B cell (primary cell): ENCODE data around the gene HES7. TPM values are rescaled to one million over a fixed set of nuclear protein-coding genes. Genes with fewer than 3 reads are reported as not detected.

Experiments
- ATAC-seq: fragments of 200-7000 bp; cut with Tn5 transposase; one replicate; pipeline ENCODE4 v1.10.0; 2021; ENCODE audit warnings: low read depth, mild to moderate bottlenecking, moderate number of reproducible peaks, moderate library complexity
- CTCF ChIA-PET: fragments of 350-600 bp; sonication (Branson Sonifier 250); formaldehyde crosslinking; loops from one replicate; lab custom pipeline; 2021; ENCODE audit warnings: antibody characterized with exemption, inconsistent platforms; lab: Charles Lee
- POLR2A ChIA-PET: fragments of 350-600 bp; sonication (Branson Sonifier 250); formaldehyde crosslinking; loops from one replicate; lab custom pipeline; 2021; ENCODE audit warnings: antibody characterized with exemption; lab: Charles Lee
- DNase-seq: peaks from one replicate; pipeline ENCODE4 v3.0.0; 2013
- H2AFZ ChIP-seq: 2 replicates; pipeline ENCODE4 v1.6.1; 2012; ENCODE audit warnings: mild to moderate bottlenecking, low read depth, low read length; ENCODE audit not compliant: insufficient read depth, poor library complexity, severe bottlenecking
- H3K27ac ChIP-seq, 2 donors: 1 replicate in 1 of 2; 2 replicates in 1 of 2; pipeline ENCODE4 v1.5.1; 2012 to 2013; ENCODE audit warnings: low read length in 2 of 2, mild to moderate bottlenecking in 2 of 2, moderate library complexity in 1 of 2
- H3K27me3 ChIP-seq, 4 experiments: fragments of 200-600 bp in 1 of 4; sonication (generic) in 1 of 4; replicated peaks in 1 of 4; 1 replicate in 2 of 4; 2 replicates in 2 of 4; pipeline versions ENCODE4 v1.6.1 to v1.7.0; 2013 to 2016; ENCODE audit warnings: low read length in 3 of 4, mild to moderate bottlenecking in 2 of 4, mixed read lengths in 1 of 4, moderate library complexity in 1 of 4; ENCODE audit not compliant: insufficient read depth in 4 of 4, control insufficient read depth in 3 of 4; ENCODE audit errors: control extremely low read depth in 1 of 4
- H3K36me3 ChIP-seq, 2 experiments: replicated peaks in 1 of 2; 1 replicate in 1 of 2; 2 replicates in 1 of 2; pipeline versions ENCODE4 v1.6.1 to v1.7.1; 2013; ENCODE audit warnings: low read length in 1 of 2; ENCODE audit not compliant: insufficient read depth in 2 of 2, control insufficient read depth in 1 of 2; ENCODE audit errors: control extremely low read depth in 1 of 2, extremely low read depth in 1 of 2
- H3K4me1 ChIP-seq, 2 donors: fragments of 200-600 bp in 1 of 2; sonication (generic) in 1 of 2; 1 replicate in 1 of 2; 2 replicates in 1 of 2; pipeline versions ENCODE4 v1.5.1 to v1.6.1; 2013 to 2017; ENCODE audit warnings: low read length in 2 of 2; ENCODE audit not compliant: control insufficient read depth in 2 of 2, insufficient read depth in 2 of 2
- H3K4me2 ChIP-seq: replicated peaks from 2 replicates; pipeline ENCODE3; 2012; ENCODE audit warnings: mild to moderate bottlenecking, low read depth, low read length; ENCODE audit not compliant: poor library complexity, severe bottlenecking
- H3K4me3 ChIP-seq, 5 experiments: fragments of 200-600 bp in 1 of 5; sonication (generic) in 1 of 5; 1 replicate in 3 of 5; 2 replicates in 2 of 5; pipeline versions ENCODE4 v1.5.1 to v1.7.0; 2011 to 2016; ENCODE audit warnings: low read length in 4 of 5, mild to moderate bottlenecking in 4 of 5, low read depth in 2 of 5, control low read depth in 1 of 5, moderate library complexity in 1 of 5; ENCODE audit not compliant: insufficient read depth in 1 of 5; ENCODE audit errors: control extremely low read depth in 1 of 5, extremely low read depth in 1 of 5
- H3K79me2 ChIP-seq: fragments of 200-600 bp; sonication (generic); one replicate; pipeline ENCODE4 v1.6.0; 2016; ENCODE audit warnings: low read length; ENCODE audit not compliant: control insufficient read depth, insufficient read depth
- H3K9ac ChIP-seq: fragments of 200-600 bp; sonication (generic); 2 replicates; pipeline ENCODE4 v1.6.1; 2017; ENCODE audit warnings: mild to moderate bottlenecking, low read length, moderate library complexity
- H3K9me3 ChIP-seq, 3 donors: one replicate each; pipeline versions ENCODE4 v1.6.1 to v1.7.1; 2013; ENCODE audit warnings: low read length in 2 of 3; ENCODE audit not compliant: control insufficient read depth in 2 of 3, insufficient read depth in 1 of 3; ENCODE audit errors: control extremely low read depth in 1 of 3
- H4K20me1 ChIP-seq: 2 replicates; pipeline ENCODE4 v1.6.0; 2012; ENCODE audit warnings: mild to moderate bottlenecking, low read length; ENCODE audit not compliant: insufficient read depth, control insufficient read depth, poor library complexity, severe bottlenecking
- H3K27ac Mint-ChIP-seq: one replicate; pipeline ENCODE4 v1.8.0; 2021; ENCODE audit warnings: mixed read lengths
- H3K27me3 Mint-ChIP-seq: one replicate; pipeline ENCODE4 v1.8.0; 2021; ENCODE audit warnings: mixed read lengths
- H3K4me1 Mint-ChIP-seq: one replicate; pipeline ENCODE4 v1.8.0; 2021; ENCODE audit warnings: mixed read lengths
- H3K4me3 Mint-ChIP-seq: one replicate; pipeline ENCODE4 v1.8.0; 2021; ENCODE audit warnings: mixed read lengths
- H3K9me3 Mint-ChIP-seq: one replicate; pipeline ENCODE4 v1.8.0; 2022; ENCODE audit warnings: mixed read lengths; ENCODE audit not compliant: insufficient read depth
- EZH2 ChIP-seq: IDR thresholded peaks from 2 replicates; pipeline ENCODE4 v1.6.1; 2012; ENCODE audit warnings: borderline replicate concordance, low read depth, mild to moderate bottlenecking, moderate library complexity, low read length; ENCODE audit not compliant: insufficient read depth, poor library complexity, severe bottlenecking
- WGBS: methylation state at CpG from one replicate; pipeline ENCODE4 v1.1.5; 2013; ENCODE audit warnings: missing lambda C conversion rate; ENCODE audit not compliant: insufficient coverage; 5-methylcytosine and 5-hydroxymethylcytosine counted together
- intact Hi-C: fragments of 100-400 bp; cut with micrococcal nuclease; formaldehyde crosslinking; loops from one replicate; pipeline ENCODE4 v1.10.0; 2022
- polyA plus RNA-seq: library from polyadenylated mRNA; depleted of rRNA; stranded (reverse); fragments of >200 nt; gene quantifications from 2 replicates; pipeline ENCODE4 v1.2.3, GENCODE V29; 2012
- total RNA-seq, 2 donors: library from RNA; stranded (reverse); fragments of 120-200 nt in 1 of 2; gene quantifications; 1 replicate in 1 of 2; 2 replicates in 1 of 2; pipeline versions ENCODE4 v1.2.3 to v1.2.4, GENCODE V29; 2013 to 2022
- TF ChIP-seq, protein P1 (sequence below): fragments of 200-600 bp; IDR thresholded peaks from one replicate; pipeline ENCODE4 v1.8.0; 2022; ENCODE audit warnings: antibody characterized with exemption, mild to moderate bottlenecking

Gene HES7
- total and polyA plus RNA-seq, 2 donors (not counting 1 experiment from before 2014, with no cell fraction given) = 0.34 TPM; not detected in 1

DNA sequence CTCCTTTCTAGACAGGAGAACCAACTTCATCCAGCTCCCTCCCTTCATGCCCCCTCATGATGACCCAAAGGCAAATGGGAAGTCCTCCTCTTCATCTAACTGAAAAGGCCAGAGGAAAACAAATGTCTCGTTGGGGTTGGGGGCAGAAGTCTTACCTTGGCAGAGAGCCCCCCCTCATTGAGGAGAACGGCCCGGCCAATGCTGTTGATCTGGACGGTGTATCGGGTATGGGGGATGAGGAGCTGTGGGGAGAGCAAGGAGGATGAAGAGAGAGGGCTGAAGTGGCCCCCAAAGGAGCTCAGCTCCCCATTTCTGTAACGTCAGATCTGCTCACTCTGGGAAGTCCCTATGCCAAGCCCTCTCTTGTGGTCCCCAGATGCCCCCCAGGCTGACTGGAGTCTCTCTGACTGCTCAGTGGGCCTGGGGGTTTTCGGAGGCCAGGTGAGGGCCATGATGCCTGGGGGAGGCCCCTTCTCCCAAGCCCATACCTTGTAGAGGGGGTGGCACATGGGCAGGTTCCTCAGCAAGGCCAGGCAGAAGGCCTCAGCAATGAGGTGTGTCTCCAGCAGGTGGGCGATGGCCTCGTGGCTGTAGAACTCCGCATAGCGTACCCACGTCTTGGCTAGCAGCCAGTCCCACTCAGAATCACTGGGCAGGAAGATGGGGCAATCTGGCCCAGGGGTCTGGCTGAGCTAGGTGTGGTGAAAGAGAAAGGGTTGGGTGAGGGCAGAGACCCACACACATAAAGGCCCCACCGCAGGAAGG is 47.2 kb downstream of the HES7 start:
- WGBS = 88% methylated on average over 9 of the region's 13 CpGs
- Histone ChIP-seq H3K4me3 (no peak overlapping the region), H3K27me3 (peaks cover 0 to 47% (median 32%) of the 10 kb centered on the region in 4 experiments), H2AFZ (no peak overlapping the region), H3K27ac (no peak overlapping the region), H3K4me1 (peaks cover 36 to 40% of the 10 kb centered on the region in 2 donors), H3K9ac (no peak overlapping the region), H3K9me3 (peaks cover 0 to 14% (median 0%) of the 10 kb centered on the region in 3 donors), H3K4me2 (no peak overlapping the region), H4K20me1 (peaks cover 9% of the 10 kb centered on the region), H3K36me3 (no peaks in the 10 kb centered on the region), H3K79me2 (peaks cover 7% of the 10 kb centered on the region)
- no peak for TF ChIP-seq EZH2
- TF ChIP-seq, protein P1, sequence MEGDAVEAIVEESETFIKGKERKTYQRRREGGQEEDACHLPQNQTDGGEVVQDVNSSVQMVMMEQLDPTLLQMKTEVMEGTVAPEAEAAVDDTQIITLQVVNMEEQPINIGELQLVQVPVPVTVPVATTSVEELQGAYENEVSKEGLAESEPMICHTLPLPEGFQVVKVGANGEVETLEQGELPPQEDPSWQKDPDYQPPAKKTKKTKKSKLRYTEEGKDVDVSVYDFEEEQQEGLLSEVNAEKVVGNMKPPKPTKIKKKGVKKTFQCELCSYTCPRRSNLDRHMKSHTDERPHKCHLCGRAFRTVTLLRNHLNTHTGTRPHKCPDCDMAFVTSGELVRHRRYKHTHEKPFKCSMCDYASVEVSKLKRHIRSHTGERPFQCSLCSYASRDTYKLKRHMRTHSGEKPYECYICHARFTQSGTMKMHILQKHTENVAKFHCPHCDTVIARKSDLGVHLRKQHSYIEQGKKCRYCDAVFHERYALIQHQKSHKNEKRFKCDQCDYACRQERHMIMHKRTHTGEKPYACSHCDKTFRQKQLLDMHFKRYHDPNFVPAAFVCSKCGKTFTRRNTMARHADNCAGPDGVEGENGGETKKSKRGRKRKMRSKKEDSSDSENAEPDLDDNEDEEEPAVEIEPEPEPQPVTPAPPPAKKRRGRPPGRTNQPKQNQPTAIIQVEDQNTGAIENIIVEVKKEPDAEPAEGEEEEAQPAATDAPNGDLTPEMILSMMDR = no peak
- DNase-seq (no peak), ATAC-seq (no peak)
- Mint-ChIP-seq H3K4me3 (no peak overlapping the region), H3K4me1 (peaks cover 37% of the 10 kb centered on the region), H3K27me3 (peaks cover 31% of the 10 kb centered on the region), H3K9me3 (no peaks in the 10 kb centered on the region), H3K27ac (no peak overlapping the region)
- ChIA-PET POLR2A (no interaction called here), CTCF (interaction anchor here (0.6 to 11.5 kb wide), 7 partner anchors 14 to 181 kb away, joined by 3 to 360 read pairs (median 26); partner anchors contain the start of genes ALOX12B and ALOXE3)
- intact Hi-C loops = no loop called here
